ENCODE results near the gene NUMBL. TPM values are rescaled to one million over a fixed set of nuclear protein-coding genes. Genes with fewer than 3 reads are reported as not detected.
"Not testable (repeated sequence)": the region's sequence is repeated elsewhere in the genome, so short reads cannot be mapped to it uniquely, and the experiment has no call there.

Gene NUMBL
- total and polyA plus RNA-seq, 2 of the 13 experiments (the other 11 are each of a cell fraction or from before 2014, with no cell fraction given), result 0.49 to 2.3 TPM

GRCh38 chr19:40733149-40733548, 42.7 kb upstream of the NUMBL start:
- intact Hi-C loops (cut with micrococcal nuclease; ENCODE audit: unreplicated experiment) (no loop called here), in situ Hi-C loops (cut with HindIII; ENCODE audit: extremely low pct_ligation_motif_present, low pct_unique_long_range_greater_than_20kb) (no loop called here)
- no peak overlapping the region for H3K27ac ChIP-seq (ENCODE audit: extremely low read length, insufficient read depth, low read length)
- ChIA-PET POLR2A (no interaction called here), CTCF (ENCODE audit: low intra/inter-chr PET ratio, low total read pairs) (no interaction called here)
- H3K27me3 ChIP-seq (ENCODE audit: control insufficient read depth in 1 of 2, insufficient read depth in 2 of 2, low read length in 2 of 2), result no peaks in the 10 kb centered on the region
- no peaks in the 10 kb centered on the region for H4K20me1 ChIP-seq (ENCODE audit: insufficient read depth, low read length)
- no peak for ATAC-seq
- 95% methylated on average over 13 of the region's 13 CpGs for WGBS (ENCODE audit: low lambda C conversion rate)
- no TSS peak for BruUV-seq (replicated peaks)
- no peak overlapping the region for H2AFZ ChIP-seq (ENCODE audit: low read length)
- no peak for FAIRE-seq
- DNase-seq (ENCODE audit: low spot score), result no peak
- peaks cover 19% of the 10 kb centered on the region for H3K4me1 ChIP-seq (ENCODE audit: insufficient read depth, low read length)
- no peak overlapping the region for H3K4me3 ChIP-seq (replicated peaks in 1 of 3; ENCODE audit: insufficient read depth in 1 of 3, low read depth in 2 of 3, low read length in 3 of 3)
- H3K4me2 ChIP-seq (ENCODE audit: low read depth, low read length), result no peak overlapping the region
- TF ChIP-seq AGO1 (IDR thresholded peaks at IDR 0.05; ENCODE audit: low read depth, low read length, poor library complexity, severe bottlenecking) (no peak), ZFP91 (CRISPR knock-in tag; IDR thresholded peaks at IDR 0.05; ENCODE audit: borderline replicate concordance) (no peak), ZNF354B (CRISPR knock-in tag; IDR thresholded peaks at IDR 0.05) (no peak), HNRNPL (IDR thresholded peaks at IDR 0.05; ENCODE audit: low read depth, low read length) (no peak), ZBTB10 (CRISPR knock-in tag; IDR thresholded peaks at IDR 0.05; ENCODE audit: borderline replicate concordance) (no peak), KDM4B (CRISPR knock-in tag; IDR thresholded peaks at IDR 0.05) (no peak), SP2 (CRISPR knock-in tag; IDR thresholded peaks at IDR 0.05) (no peak), ZNF792 (CRISPR knock-in tag; IDR thresholded peaks at IDR 0.05) (no peak), ZNF562 (CRISPR knock-in tag; IDR thresholded peaks at IDR 0.05; ENCODE audit: borderline replicate concordance) (no peak), SIN3A (IDR thresholded peaks at IDR 0.05; ENCODE audit: borderline replicate concordance, low read depth, low read length) (no peak), RFXAP (CRISPR knock-in tag; IDR thresholded peaks at IDR 0.05; ENCODE audit: borderline replicate concordance) (no peak)
- TF ChIP-seq, protein P1, sequence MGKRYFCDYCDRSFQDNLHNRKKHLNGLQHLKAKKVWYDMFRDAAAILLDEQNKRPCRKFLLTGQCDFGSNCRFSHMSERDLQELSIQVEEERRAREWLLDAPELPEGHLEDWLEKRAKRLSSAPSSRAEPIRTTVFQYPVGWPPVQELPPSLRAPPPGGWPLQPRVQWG (CRISPR knock-in tag; IDR thresholded peaks at IDR 0.05; ENCODE audit: borderline replicate concordance, low read depth), result no peak
- TF ChIP-seq, protein P2, sequence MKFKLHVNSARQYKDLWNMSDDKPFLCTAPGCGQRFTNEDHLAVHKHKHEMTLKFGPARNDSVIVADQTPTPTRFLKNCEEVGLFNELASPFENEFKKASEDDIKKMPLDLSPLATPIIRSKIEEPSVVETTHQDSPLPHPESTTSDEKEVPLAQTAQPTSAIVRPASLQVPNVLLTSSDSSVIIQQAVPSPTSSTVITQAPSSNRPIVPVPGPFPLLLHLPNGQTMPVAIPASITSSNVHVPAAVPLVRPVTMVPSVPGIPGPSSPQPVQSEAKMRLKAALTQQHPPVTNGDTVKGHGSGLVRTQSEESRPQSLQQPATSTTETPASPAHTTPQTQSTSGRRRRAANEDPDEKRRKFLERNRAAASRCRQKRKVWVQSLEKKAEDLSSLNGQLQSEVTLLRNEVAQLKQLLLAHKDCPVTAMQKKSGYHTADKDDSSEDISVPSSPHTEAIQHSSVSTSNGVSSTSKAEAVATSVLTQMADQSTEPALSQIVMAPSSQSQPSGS (CRISPR knock-in tag; IDR thresholded peaks at IDR 0.05), result no peak
- no peak overlapping the region for H3K9ac ChIP-seq (ENCODE audit: insufficient read depth, low read depth, low read length)
- H3K79me2 ChIP-seq (ENCODE audit: insufficient read depth, low read length), result no peaks in the 10 kb centered on the region
- H3K36me3 ChIP-seq (replicated peaks in 1 of 2; ENCODE audit: control insufficient read depth in 1 of 2, insufficient read depth in 2 of 2, low read length in 2 of 2), result peaks cover 32 to 72% of the 10 kb centered on the region in 2 experiments
- H3K9me3 ChIP-seq (ENCODE audit: low read length), result no peaks in the 10 kb centered on the region

DNA sequence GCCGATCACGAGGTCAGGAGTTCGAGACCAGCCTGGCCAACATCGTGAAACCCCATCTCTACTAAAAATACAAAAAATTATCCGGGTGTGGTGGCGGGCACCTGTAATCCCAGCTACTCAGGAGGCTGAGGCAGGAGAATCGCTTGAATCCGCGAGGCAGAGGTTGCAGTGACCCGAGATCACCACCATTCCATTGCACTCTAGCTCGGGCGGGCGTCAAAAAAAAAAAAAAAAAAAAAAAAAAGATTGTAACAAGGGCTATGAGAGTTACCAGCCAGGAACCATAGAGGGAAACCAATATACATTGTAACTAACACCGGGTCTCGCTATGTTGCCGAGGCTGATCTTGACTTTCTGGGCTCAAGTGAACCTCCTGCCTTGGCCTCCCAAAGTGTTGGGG, 41.9 kb upstream of the NUMBL start:
- ATAC-seq; H3K4me2 ChIP-seq (ENCODE audit: low read depth, low read length); DNase-seq (ENCODE audit: low spot score); H3K27me3 ChIP-seq (ENCODE audit: control insufficient read depth in 1 of 2, insufficient read depth in 2 of 2, low read length in 2 of 2); POLR2A ChIA-PET; BruUV-seq (replicated peaks); H2AFZ ChIP-seq (ENCODE audit: low read length); H3K9me3 ChIP-seq (ENCODE audit: low read length); H3K9ac ChIP-seq (ENCODE audit: insufficient read depth, low read depth, low read length); CTCF ChIA-PET (ENCODE audit: low intra/inter-chr PET ratio, low total read pairs); H3K4me3 ChIP-seq (replicated peaks in 1 of 3; ENCODE audit: insufficient read depth in 1 of 3, low read depth in 2 of 3, low read length in 3 of 3); FAIRE-seq; H4K20me1 ChIP-seq (ENCODE audit: insufficient read depth, low read length); H3K27ac ChIP-seq (ENCODE audit: extremely low read length, insufficient read depth, low read length); intact Hi-C loops (cut with micrococcal nuclease; ENCODE audit: unreplicated experiment); in situ Hi-C loops (cut with HindIII; ENCODE audit: extremely low pct_ligation_motif_present, low pct_unique_long_range_greater_than_20kb); H3K79me2 ChIP-seq (ENCODE audit: insufficient read depth, low read length): not testable (repeated sequence)
- Histone ChIP-seq H3K36me3 (replicated peaks in 1 of 2; ENCODE audit: control insufficient read depth in 1 of 2, insufficient read depth in 2 of 2, low read length in 2 of 2) (peaks cover 29 to 77% of the 10 kb centered on the region in 2 experiments), H3K4me1 (ENCODE audit: insufficient read depth, low read length) (peaks cover 19% of the 10 kb centered on the region)
- WGBS (ENCODE audit: low lambda C conversion rate), result 93% methylated on average over 16 of the region's 16 CpGs

Data from HepG2 (cell line).